Astrocyte (in vitro differentiated cells and primary cell): ENCODE measurements around the gene FBXO34.

ENCODE experiments used
- CTCF ChIP-seq: IDR thresholded peaks from 2 replicates; pipeline ENCODE4 v1.5.1; 2011; ENCODE audit warnings: low read depth, mild to moderate bottlenecking, inconsistent platforms, low read length, moderate library complexity; ENCODE audit not compliant: insufficient read depth
- EZH2 ChIP-seq: IDR thresholded peaks from 2 replicates; pipeline ENCODE4 v1.6.1; 2012; ENCODE audit warnings: mild to moderate bottlenecking, low read length, inconsistent platforms; ENCODE audit not compliant: insufficient read depth

DNA sequence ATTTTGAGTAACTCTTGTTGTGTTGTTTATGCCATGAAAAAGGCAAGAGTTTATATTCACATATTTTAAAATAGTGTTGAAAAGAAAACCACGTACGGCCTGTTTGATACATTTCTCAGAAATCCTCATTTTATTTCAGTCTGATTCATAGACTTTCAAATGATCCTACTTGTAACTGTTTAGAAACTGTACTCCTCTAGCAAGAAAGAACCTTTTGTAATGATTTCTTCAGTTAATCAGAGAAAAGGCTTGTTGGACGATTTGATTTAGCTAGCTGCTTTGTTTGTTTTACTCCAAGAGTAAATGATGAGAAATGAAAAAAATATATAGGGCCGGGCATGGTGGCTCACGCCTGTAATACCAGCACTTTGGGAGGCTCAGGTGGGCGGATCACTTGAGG, 17.2 kb downstream of the FBXO34 start:
- TF ChIP-seq CTCF (no peak), EZH2 (no peak)
